H1 (cell line): ENCODE measurements around the gene AQP2. TPM values are rescaled to one million over a fixed set of nuclear protein-coding genes. Genes with fewer than 3 reads are reported as not detected.
A peak's percentile ranks its signal among the peaks of the same experiment; 100 is the strongest.

Experiments used
- BRCA1 ChIP-seq: IDR thresholded peaks from 2 replicates; pipeline ENCODE4 v1.6.1; 2012; ENCODE audit warnings: low read depth, low read length, improper control_type of control experiment
- polyA plus RNA-seq, 7 experiments: library from polyadenylated mRNA; depleted of rRNA in 3 of 7; stranded (reverse) in 5 of 7; unstranded in 2 of 7; fragments of >200 nt in 5 of 7; fragments of 200-250 nt in 2 of 7; gene quantifications; 1 replicate in 5 of 7; 2 replicates in 1 of 7; 4 replicates in 1 of 7; pipeline versions ENCODE4 v1.2.1 to v1.2.3, GENCODE V29; 2011 to 2013; ENCODE audit warnings: missing spikeins in 2 of 7, mixed read lengths in 2 of 7
- total RNA-seq: library from RNA; stranded (reverse); fragmentation: NEBNext Ultra II Directional; extraction: Animal tissue kit (Norgen Biotek cat#: 25700); gene quantifications from 2 replicates; pipeline ENCODE4 v1.2.1, GENCODE V29; 2021
- TF ChIP-seq, protein P1 (sequence below): IDR thresholded peaks from 2 replicates; pipeline ENCODE4 v1.6.1; 2011; ENCODE audit warnings: low read depth, mild to moderate bottlenecking, low read length; ENCODE audit not compliant: insufficient read depth
- TF ChIP-seq, protein P2 (sequence below): IDR thresholded peaks from 2 replicates; pipeline ENCODE4 v1.6.1; 2012; ENCODE audit warnings: inconsistent platforms

Gene AQP2
- total and polyA plus RNA-seq, 2 of the 8 experiments (the other 6 are each of a cell fraction or from before 2014, with no cell fraction given): not detected

DNA sequence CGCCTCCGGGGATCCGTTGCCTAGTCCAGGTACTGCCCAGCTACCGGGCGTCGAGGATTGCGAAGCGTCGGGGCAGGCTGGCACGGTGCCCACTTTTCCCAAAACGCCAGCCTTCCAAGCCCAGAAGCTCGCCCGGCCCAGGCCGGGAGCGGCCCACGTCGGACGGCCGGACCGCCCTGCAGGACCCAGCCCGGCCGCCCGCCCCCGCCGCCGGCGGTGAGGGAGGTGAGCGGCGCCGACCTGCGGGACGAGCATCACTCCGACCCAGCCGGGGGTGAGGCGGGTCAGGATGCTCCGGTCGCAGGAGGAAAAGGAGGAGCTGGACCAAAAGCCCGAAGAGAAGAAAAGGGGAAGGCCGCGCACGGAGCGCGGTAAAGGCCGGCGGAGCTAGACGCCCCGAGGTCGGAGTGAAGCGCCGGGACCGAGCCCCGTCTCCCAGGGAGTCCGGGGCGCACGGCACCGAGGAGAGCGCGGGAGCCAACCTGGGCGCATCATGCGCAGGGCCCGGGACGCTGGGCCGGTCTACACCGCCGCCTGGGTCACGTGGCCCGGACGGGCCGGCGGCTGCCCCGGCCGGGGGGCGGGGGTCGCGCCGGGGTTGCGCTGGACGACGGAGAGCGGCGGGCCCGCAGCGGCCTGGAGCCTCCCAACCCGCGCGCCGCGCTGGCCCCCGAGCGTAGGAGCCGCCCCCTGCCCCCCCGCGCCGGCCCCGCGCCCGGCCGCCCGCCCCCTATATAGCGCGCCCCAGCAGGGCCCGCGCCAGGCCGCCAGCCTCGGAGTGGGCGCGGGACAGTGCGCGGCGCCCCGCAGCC lies 10.8 kb downstream of the AQP2 start, which contains the start of gene AQP5 (continued):
- TF ChIP-seq, protein P1, sequence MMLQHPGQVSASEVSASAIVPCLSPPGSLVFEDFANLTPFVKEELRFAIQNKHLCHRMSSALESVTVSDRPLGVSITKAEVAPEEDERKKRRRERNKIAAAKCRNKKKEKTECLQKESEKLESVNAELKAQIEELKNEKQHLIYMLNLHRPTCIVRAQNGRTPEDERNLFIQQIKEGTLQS: no peak
- TF ChIP-seq, protein P2, sequence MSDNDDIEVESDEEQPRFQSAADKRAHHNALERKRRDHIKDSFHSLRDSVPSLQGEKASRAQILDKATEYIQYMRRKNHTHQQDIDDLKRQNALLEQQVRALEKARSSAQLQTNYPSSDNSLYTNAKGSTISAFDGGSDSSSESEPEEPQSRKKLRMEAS: peak; percentile 75; the same call in 1 of the 2 replicates
- no peak for TF ChIP-seq BRCA1
